Stimulated activated naive CD8-positive, alpha-beta T cell treated with anti-CD3 and anti-CD28 coated beads, Interleukin-15, Interleukin-2, amounts not matched to agents 100 ng/mL and 50 ng/mL, for 24 hours (primary cell): ENCODE measurements around the gene APOF.
"Not testable (repeated sequence)": the region's sequence is repeated elsewhere in the genome, so short reads cannot be mapped to it uniquely, and the experiment has no call there.

Experiments
- H3K27ac Mint-ChIP-seq: one replicate; pipeline ENCODE4 v1.8.0; 2021; ENCODE audit warnings: mild to moderate bottlenecking, mixed read lengths
- H3K27me3 Mint-ChIP-seq: one replicate; pipeline ENCODE4 v1.8.0; 2021; ENCODE audit warnings: mixed read lengths
- H3K36me3 Mint-ChIP-seq: one replicate; pipeline ENCODE4 v1.8.0; 2021; ENCODE audit warnings: low read depth, mixed read lengths
- H3K4me1 Mint-ChIP-seq: one replicate; pipeline ENCODE4 v1.8.0; 2021; ENCODE audit warnings: low read depth, mixed read lengths
- H3K4me3 Mint-ChIP-seq: one replicate; pipeline ENCODE4 v1.8.0; 2021; ENCODE audit warnings: mild to moderate bottlenecking, mixed read lengths
- H3K9me3 Mint-ChIP-seq: one replicate; pipeline ENCODE4 v1.8.0; 2021; ENCODE audit warnings: mixed read lengths

The APOF gene

GRCh38 chr12:56362130-56363059 is at the start of gene APOF:
Gene APOF, minus strand, starts transcription at chr12:56362857. Its CDS starts 112 bp downstream, at chr12:56362745.
- Mint-ChIP-seq H3K36me3 (no peaks in the 10 kb centered on the region), H3K4me1 (peaks cover 31% of the 10 kb centered on the region), H3K4me3 (no peak within 1 kb of the TSS), H3K27me3 (no peaks in the 10 kb centered on the region), H3K27ac (no peak within 1 kb of the TSS), H3K9me3 (no peaks in the 10 kb centered on the region)

- no peak overlapping the region for H3K27ac Mint-ChIP-seq
Measured at GRCh38 chr12:56411781-56412639, 49.4 kb upstream of the APOF start.

GRCh38 chr12:56410768-56411167 is 48.1 kb upstream of the APOF start:
- no peaks in the 10 kb centered on the region for H3K9me3 Mint-ChIP-seq
- H3K4me1 Mint-ChIP-seq: no peaks in the 10 kb centered on the region
- peaks cover 6% of the 10 kb centered on the region for H3K36me3 Mint-ChIP-seq
- H3K27ac Mint-ChIP-seq: no peak overlapping the region
- no peaks in the 10 kb centered on the region for H3K27me3 Mint-ChIP-seq
- H3K4me3 Mint-ChIP-seq: no peak overlapping the region

More at GRCh38 chr12:56411781-56412639, 49.4 kb upstream of the APOF start:
- Mint-ChIP-seq H3K9me3 (no peaks in the 10 kb centered on the region), H3K4me1 (no peaks in the 10 kb centered on the region), H3K4me3 (no peak overlapping the region), H3K27me3 (no peaks in the 10 kb centered on the region), H3K36me3 (peaks cover 17% of the 10 kb centered on the region)

GRCh38 chr12:56408799-56409417 is 46.3 kb upstream of the APOF start:
- no peaks in the 10 kb centered on the region for H3K9me3 Mint-ChIP-seq
- H3K4me1 Mint-ChIP-seq: no peaks in the 10 kb centered on the region
- no peak overlapping the region for H3K4me3 Mint-ChIP-seq
- no peaks in the 10 kb centered on the region for H3K27me3 Mint-ChIP-seq
- H3K27ac Mint-ChIP-seq: no peak overlapping the region
- H3K36me3 Mint-ChIP-seq: no peaks in the 10 kb centered on the region

- H3K9me3 Mint-ChIP-seq, H3K4me1 Mint-ChIP-seq, H3K27ac Mint-ChIP-seq, H3K27me3 Mint-ChIP-seq, H3K36me3 Mint-ChIP-seq, H3K4me3 Mint-ChIP-seq: not testable (repeated sequence)
Measured at GRCh38 chr12:56404227-56404626, 41.6 kb upstream of the APOF start.

- H3K9me3 Mint-ChIP-seq, H3K36me3 Mint-ChIP-seq, H3K27ac Mint-ChIP-seq, H3K4me1 Mint-ChIP-seq, H3K27me3 Mint-ChIP-seq, H3K4me3 Mint-ChIP-seq: not testable (repeated sequence)
Measured at GRCh38 chr12:56401612-56402011, 39.0 kb upstream of the APOF start.

- H3K4me1 Mint-ChIP-seq, H3K27ac Mint-ChIP-seq, H3K27me3 Mint-ChIP-seq, H3K4me3 Mint-ChIP-seq, H3K9me3 Mint-ChIP-seq, H3K36me3 Mint-ChIP-seq: not testable (repeated sequence)
Measured at GRCh38 chr12:56401125-56401524, 38.5 kb upstream of the APOF start.

- H3K4me3 Mint-ChIP-seq, H3K27me3 Mint-ChIP-seq, H3K27ac Mint-ChIP-seq, H3K36me3 Mint-ChIP-seq, H3K4me1 Mint-ChIP-seq, H3K9me3 Mint-ChIP-seq: not testable (repeated sequence)
Measured at GRCh38 chr12:56399466-56399865, 36.8 kb upstream of the APOF start.

- no peak overlapping the region for H3K27ac Mint-ChIP-seq
- H3K9me3 Mint-ChIP-seq: peaks cover 3% of the 10 kb centered on the region
- no peaks in the 10 kb centered on the region for H3K27me3 Mint-ChIP-seq
- H3K4me1 Mint-ChIP-seq: no peaks in the 10 kb centered on the region
- no peaks in the 10 kb centered on the region for H3K36me3 Mint-ChIP-seq
- no peak overlapping the region for H3K4me3 Mint-ChIP-seq
Measured at GRCh38 chr12:56398324-56398723, 35.7 kb upstream of the APOF start.

GRCh38 chr12:56392331-56392730 is 29.7 kb upstream of the APOF start:
- Mint-ChIP-seq H3K27me3 (no peaks in the 10 kb centered on the region), H3K27ac (no peak overlapping the region), H3K4me1 (no peaks in the 10 kb centered on the region), H3K4me3 (no peak overlapping the region), H3K36me3 (no peaks in the 10 kb centered on the region), H3K9me3 (no peaks in the 10 kb centered on the region)

- H3K27me3 Mint-ChIP-seq: no peaks in the 10 kb centered on the region
- no peaks in the 10 kb centered on the region for H3K4me1 Mint-ChIP-seq
Measured at GRCh38 chr12:56391721-56392120, 29.1 kb upstream of the APOF start.

GRCh38 chr12:56389412-56389811 is 26.8 kb upstream of the APOF start:
- Mint-ChIP-seq H3K27me3 (no peaks in the 10 kb centered on the region), H3K27ac (no peak overlapping the region), H3K9me3 (no peaks in the 10 kb centered on the region), H3K4me1 (no peaks in the 10 kb centered on the region), H3K36me3 (no peaks in the 10 kb centered on the region), H3K4me3 (no peak overlapping the region)

More at GRCh38 chr12:56391721-56392120, 29.1 kb upstream of the APOF start:
- Mint-ChIP-seq H3K9me3 (no peaks in the 10 kb centered on the region), H3K36me3 (no peaks in the 10 kb centered on the region), H3K4me3 (no peak overlapping the region), H3K27ac (no peak overlapping the region)

- H3K27ac Mint-ChIP-seq: no peak overlapping the region
- no peaks in the 10 kb centered on the region for H3K36me3 Mint-ChIP-seq
- H3K4me1 Mint-ChIP-seq: no peaks in the 10 kb centered on the region
- no peaks in the 10 kb centered on the region for H3K9me3 Mint-ChIP-seq
- H3K4me3 Mint-ChIP-seq: no peak overlapping the region
- no peaks in the 10 kb centered on the region for H3K27me3 Mint-ChIP-seq
Measured at GRCh38 chr12:56387152-56387736, 24.6 kb upstream of the APOF start.

GRCh38 chr12:56385873-56386272 is 23.2 kb upstream of the APOF start:
- Mint-ChIP-seq H3K36me3 (no peaks in the 10 kb centered on the region), H3K4me1 (no peaks in the 10 kb centered on the region), H3K4me3 (no peak overlapping the region), H3K9me3 (no peaks in the 10 kb centered on the region), H3K27ac (no peak overlapping the region), H3K27me3 (no peaks in the 10 kb centered on the region)

GRCh38 chr12:56382611-56383010 is 20.0 kb upstream of the APOF start:
- no peaks in the 10 kb centered on the region for H3K9me3 Mint-ChIP-seq
- no peak overlapping the region for H3K4me3 Mint-ChIP-seq
- H3K27me3 Mint-ChIP-seq: no peaks in the 10 kb centered on the region
- H3K27ac Mint-ChIP-seq: no peak overlapping the region
- H3K4me1 Mint-ChIP-seq: no peaks in the 10 kb centered on the region
- H3K36me3 Mint-ChIP-seq: no peaks in the 10 kb centered on the region
